Activated CD4-positive, alpha-beta T cell treated with anti-CD3 and anti-CD28 coated beads, Interleukin-2, amount 50 U/mL, for 48 hours (primary cell): ENCODE data around the gene NOSTRIN.
"Not testable (repeated sequence)": the region's sequence is repeated elsewhere in the genome, so short reads cannot be mapped to it uniquely, and the experiment has no call there.

Experiments
- DNase-seq, 2 experiments: peaks; one replicate each; pipeline ENCODE4 v3.0.0-alpha.2; 2020

NOSTRIN gene

DNA sequence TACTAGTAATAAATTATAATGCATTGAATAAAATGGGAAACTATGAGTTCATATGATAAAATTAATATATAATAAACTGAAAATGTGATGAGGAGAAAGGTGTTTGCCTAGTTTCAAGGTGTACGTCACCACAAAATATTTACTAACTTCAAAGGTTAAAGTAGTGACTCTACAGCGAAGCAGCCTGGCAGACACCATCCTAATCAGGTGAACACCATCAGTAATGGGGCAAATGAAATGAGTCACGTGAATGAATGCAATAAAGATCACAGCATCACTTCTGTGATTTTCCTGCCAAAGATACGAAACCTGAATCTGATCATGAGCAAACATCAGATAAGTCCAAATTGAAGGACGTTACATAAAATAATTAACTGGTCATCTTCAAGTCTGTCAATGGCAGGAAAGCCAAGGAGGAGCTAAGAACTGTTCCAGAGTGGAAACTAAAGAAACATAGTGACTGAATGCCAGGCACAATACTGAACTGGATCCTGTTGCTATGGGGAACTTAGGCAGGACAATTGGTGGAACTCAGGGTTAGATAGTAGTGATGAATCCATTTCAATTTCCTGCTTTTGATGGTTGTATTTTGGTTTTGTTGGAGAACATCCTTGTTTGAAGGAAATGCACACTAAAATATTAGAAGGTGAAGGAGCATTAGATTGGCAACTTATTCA, 12.1 kb upstream of the NOSTRIN start:
- no peak for DNase-seq

DNA sequence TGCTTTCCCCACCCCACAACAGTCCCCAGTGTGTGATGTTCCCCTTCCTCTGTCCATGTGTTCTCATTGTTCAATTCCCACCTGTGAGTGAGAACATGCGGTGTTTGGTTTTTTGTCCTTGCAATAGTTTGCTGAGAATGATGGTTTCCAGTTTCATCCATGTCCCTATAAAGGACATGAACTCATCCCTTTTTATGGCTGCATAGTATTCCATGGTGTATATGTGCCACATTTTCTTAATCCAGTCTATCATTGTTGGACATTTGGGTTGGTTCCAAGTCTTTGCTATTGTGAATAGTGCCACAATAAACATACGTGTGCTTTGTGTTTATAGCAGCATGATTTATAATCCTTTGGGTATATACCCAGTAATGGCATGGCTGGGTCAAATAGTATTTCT, 11.3 kb upstream of the NOSTRIN start:
- not testable (repeated sequence) for DNase-seq

- DNase-seq: no peak
Measured at GRCh38 chr2:168793596-168793995, 8.8 kb upstream of the NOSTRIN start.

DNA sequence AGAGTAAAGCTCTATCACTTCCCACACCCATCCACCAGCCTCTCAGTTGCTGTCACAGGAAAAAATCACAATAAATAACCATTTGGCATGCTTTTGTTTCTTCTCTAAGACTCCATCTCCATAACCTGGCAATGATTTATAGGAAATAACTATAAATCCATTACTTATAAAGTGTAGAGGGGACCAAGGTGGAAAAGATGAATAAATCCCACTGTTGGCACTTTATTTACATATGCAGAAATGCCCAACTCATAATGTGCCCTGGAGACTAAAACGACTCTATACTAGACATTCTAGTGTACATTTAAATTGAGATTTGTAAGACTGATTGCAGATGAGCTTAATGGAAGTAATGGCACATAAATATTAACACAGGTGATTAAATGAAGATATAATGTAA, 7.5 kb upstream of the NOSTRIN start:
- DNase-seq: no peak

GRCh38 chr2:168796090-168796577, 6.3 kb upstream of the NOSTRIN start:
- no peak for DNase-seq

DNA sequence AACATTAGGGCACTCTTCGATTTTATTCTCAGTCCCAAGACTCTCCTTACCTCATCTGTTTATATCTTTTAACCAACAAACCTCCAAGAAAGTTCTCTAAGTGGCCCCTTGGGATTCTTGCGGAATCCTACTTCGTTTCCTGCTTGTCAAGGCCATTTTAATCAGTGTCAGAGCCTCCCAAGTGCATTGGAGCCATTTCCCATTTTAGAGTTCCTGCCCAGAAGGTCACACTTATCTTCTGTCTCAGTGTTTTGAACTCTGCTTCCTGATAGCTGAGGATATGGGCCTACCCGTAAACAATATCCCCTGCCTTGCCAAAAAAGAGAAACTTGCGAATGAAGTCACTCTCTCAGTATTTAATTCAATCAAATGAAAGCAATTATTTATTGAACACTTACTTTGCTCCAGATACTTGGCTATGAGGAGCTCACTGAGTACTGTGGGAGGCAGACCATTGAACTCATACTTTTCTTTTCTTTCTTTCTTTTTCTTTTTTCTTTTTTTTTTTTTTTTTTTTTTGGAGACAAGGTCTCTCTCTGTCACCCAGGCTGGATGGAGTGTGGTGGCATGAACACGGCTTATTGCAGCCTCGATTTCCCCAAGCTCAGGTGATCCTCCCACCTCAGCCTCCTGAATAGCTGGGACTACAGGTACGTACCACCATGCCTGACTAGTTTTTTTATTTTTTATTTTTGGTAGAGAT, 5.7 kb upstream of the NOSTRIN start:
- no peak for DNase-seq

- DNase-seq: no peak
Measured at GRCh38 chr2:168797286-168797655, 5.2 kb upstream of the NOSTRIN start.

DNA sequence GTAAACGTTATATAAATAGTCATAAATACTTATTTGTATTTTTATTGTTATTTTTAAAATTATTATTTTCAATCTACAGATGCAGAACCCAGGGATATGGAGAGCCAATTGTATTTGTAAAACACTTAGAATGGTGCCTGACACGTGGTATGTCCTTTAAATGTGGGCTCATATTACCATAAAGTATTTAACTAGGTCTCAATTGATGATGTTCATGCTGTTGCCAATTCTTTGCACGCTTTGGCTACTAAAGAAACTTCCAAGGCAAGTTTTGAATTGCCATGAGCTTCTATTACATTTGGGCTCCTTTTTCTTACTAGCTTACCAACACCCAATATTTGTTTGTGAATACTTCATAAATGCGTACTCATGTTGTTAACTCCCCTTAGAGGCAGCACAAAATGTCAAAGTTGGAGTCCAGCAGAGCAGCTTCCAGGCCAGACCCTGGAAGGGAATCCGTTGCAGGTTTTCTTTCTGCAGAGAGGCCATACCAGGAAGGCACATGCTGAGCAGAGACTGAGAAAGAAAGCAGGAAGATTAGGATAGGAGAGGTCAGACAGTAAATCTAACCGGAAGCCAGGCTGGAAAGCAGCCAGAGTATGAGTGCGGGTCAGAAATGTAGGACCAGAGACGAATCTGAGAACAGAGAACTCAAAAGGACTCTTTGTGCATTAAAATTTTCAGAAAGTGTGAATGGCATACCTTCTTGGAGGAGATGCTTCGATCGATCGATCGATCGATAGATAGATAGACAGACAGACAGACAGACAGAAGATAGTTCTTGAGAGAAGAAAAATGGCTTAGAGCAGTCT, 4.2 kb upstream of the NOSTRIN start:
- DNase-seq: no peak

- DNase-seq: no peak
Measured at GRCh38 chr2:168798888-168799410, 3.5 kb upstream of the NOSTRIN start.

DNA sequence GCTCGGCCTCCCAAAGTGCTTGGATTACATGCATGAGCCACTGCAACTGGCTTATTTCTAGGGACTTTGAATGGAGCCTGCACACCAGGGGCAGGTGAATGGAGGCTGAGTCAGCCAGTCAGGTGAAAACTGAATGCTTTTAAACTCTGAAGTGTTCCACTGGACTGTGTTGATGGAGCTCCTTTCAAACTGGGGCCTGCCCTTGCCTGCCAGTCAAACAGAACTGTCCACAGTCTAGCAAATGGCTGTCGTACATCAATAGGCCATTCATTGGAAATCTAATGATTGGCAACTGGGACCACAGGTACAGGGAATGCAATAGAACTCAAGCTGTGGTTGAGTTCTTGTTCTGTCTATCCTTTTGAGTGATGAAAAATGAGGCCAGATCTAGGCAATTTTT, 966 bp upstream of the NOSTRIN start:
- DNase-seq: no peak

- no peak for DNase-seq
Measured at GRCh38 chr2:168802859-168803725, 655 bp downstream of the NOSTRIN start.

DNA sequence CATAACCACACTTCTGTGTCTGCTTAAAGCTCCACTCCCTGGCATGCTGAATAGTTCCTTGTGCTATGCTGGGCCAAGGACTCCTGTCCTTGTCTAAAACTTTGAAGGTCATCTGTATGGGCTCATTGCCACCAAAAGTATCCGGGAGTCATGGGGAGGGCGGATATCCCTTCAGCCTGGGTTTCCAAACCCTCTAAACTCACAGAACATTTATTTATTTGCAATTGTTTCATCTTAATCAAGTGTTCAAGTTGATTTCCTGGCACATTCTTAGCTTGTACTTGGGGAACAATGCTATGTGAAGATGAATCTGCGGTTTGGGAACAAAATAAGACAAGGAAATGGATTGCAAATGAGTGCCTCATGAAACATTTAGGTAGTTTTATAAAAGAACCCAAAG, 1.8 kb downstream of the NOSTRIN start:
- DNase-seq: no peak

- no peak for DNase-seq
Measured at GRCh38 chr2:168805615-168806014, 3.2 kb downstream of the NOSTRIN start.

GRCh38 chr2:168809537-168809936, 7.1 kb downstream of the NOSTRIN start:
- DNase-seq: no peak

- DNase-seq: no peak
Measured at GRCh38 chr2:168810235-168810634, 7.8 kb downstream of the NOSTRIN start.

DNA sequence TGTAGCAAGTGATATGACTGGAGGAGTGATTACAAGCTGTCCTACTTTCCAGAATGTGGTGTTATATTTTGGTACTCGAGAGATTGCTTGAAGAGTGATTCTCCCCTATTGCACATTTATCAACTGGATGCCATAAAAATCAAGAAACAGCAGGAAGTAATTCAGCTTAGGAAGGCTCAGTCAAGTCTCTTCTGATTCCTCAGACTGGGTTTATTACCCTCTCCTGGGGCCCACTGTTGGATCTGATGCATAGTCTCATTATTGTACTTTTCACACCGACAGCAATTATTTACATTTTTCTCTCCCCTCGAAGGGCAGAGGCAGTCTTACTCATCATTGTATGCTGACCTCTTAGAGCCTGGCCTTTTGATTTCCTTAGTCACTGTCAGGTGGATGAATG, 9.3 kb downstream of the NOSTRIN start:
- DNase-seq: no peak

- no peak for DNase-seq
Measured at GRCh38 chr2:168814046-168814445, 11.6 kb downstream of the NOSTRIN start.

DNA sequence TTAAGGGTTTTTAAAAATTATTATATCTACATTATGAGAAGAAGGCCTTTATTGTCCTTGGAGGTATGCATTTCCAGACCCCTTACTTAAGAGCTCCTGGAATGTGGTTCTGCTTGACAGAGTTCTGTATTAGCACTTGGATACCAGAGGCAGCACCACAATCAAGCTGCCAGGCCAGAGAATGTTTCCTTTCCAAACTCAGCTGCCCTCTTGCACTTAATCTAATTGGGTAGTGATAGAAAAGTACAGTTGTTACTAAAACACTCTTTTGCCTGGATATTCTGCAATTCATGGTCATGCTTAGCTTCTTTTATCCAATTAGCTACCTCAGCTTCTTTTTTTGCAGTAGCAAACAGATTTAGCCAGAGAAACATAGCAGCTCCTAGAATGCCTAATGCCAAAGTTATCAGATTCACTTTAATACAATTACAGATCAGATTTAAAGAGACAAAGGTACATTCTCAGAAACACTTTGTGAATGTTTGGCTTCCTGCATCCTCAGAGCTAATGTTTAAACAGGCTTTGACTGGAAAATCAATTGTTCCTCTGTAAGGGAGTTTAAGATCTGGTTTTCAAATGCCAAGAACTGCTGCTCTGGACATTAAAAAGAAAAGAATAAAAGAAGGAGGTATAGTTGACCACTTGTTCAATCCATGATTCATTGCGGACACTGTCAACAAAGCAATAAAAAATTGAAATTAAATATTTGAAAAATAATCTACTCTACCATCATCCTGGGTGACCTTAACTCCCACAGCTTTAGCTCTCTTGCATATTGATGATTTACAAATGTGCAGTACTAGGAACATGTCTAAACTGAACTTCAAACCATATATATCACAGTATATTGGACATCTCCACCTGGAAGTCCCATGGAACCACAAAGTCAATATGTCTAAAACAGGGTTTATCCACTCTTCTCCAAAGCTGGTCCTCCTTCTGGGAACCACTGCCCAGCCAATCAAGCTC, 12.8 kb downstream of the NOSTRIN start:
- no peak for DNase-seq

- DNase-seq: no peak
Measured at GRCh38 chr2:168816369-168816768, 13.9 kb downstream of the NOSTRIN start.

DNA sequence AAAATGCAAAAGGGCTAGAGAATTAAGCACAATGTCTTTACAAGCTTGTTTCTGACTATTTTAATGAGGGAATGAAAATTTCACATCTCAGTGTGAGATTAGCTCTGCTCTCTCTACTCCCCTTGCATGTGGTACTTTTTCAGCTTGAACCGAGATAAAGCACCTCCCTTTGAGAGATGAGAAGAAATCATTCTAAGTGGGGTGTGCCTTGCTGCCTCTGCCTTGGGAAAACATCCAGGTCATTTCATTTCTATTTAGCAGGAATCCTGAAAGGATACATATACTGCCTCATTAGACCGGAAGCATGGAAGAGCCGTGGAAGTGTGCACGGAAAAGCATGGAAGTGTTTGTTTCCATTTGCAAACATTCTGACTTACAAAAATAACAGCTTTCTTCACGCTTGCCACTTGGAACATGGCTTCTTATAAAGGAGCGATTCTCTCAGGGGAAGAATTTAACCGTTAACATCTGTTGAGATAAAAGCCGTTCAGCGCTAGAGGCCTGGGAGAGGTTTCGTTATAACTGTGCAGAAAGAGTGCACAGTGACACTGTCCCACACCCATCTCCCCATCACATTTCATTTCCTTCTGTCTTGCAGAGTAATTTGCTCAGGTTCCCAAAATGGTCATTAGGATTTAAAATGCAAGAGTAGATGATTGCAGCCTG, 16.7 kb downstream of the NOSTRIN start:
- DNase-seq: no peak
